Adrenal gland (tissue), 12 donors: Measurements from ENCODE around the gene CMTM4. TPM values are rescaled to one million over a fixed set of nuclear protein-coding genes. Genes with fewer than 3 reads are reported as not detected.
A peak's percentile ranks its signal among the peaks of the same experiment; 100 is the strongest.

Experiments
- DNase-seq, 7 donors: peaks; one replicate each; pipeline ENCODE4 v3.0.0-alpha.2; 2019 to 2020
- H3K27ac ChIP-seq, 5 donors: fragments of 200-600 bp; sonication (generic) in 4 of 5; 1 replicate in 3 of 5; 2 replicates in 2 of 5; pipeline versions ENCODE4 v1.5.1 to v1.8.0; 2016 to 2020; ENCODE audit warnings: mild to moderate bottlenecking in 1 of 5
- H3K27me3 ChIP-seq: fragments of 200-600 bp; 2 replicates; pipeline ENCODE4 v1.8.0; 2021
- H3K36me3 ChIP-seq, 2 donors: fragments of 200-600 bp; replicated peaks in 1 of 2; 1 replicate in 1 of 2; 2 replicates in 1 of 2; pipeline versions ENCODE4 v1.5.1 to v1.8.0; 2018 to 2022
- H3K4me1 ChIP-seq, 2 donors: fragments of 200-600 bp; replicated peaks in 1 of 2; 1 replicate in 1 of 2; 2 replicates in 1 of 2; pipeline versions ENCODE4 v1.5.1 to v1.8.0; 2018 to 2021
- H3K4me3 ChIP-seq, 4 donors: fragments of 200-600 bp; sonication (generic) in 3 of 4; one replicate each; pipeline ENCODE4 v1.5.1; 2016 to 2018
- H3K9me3 ChIP-seq, 3 donors: fragments of 200-600 bp; sonication (generic) in 1 of 3; replicated peaks in 1 of 3; 1 replicate in 2 of 3; 2 replicates in 1 of 3; pipeline versions ENCODE4 v1.5.1 to v1.8.0; 2016 to 2021
- POLR2A ChIP-seq, 2 donors: fragments of 450-650 bp; IDR thresholded peaks; one replicate each; pipeline ENCODE4 v1.6.1; 2017; ENCODE audit warnings: antibody characterized with exemption in 2 of 2, mild to moderate bottlenecking in 2 of 2, moderate library complexity in 1 of 2
- WGBS, 4 donors: extraction: QIAGEN DNeasy Blood & Tissue Kit in 2 of 4; methylation state at CpG; one replicate each; pipeline versions ENCODE4 v1.1.5 to v1.1.7; 2013 to 2017; 5-methylcytosine and 5-hydroxymethylcytosine counted together
- intact Hi-C, 2 donors: fragments of 100-400 bp; cut with DNase I; formaldehyde crosslinking; loops; one replicate each; pipeline versions ENCODE4 v1.14.1 to v1.15.0; 2022 to 2023
- polyA plus RNA-seq, 3 donors: library from polyadenylated mRNA; stranded (reverse); fragments of 200-250 nt in 2 of 3; fragments of 350-450 nt in 1 of 3; fragmentation: Illumina TruSeq in 1 of 3; extraction: RNeasy Lipid Tissue Mini Kit (QIAGEN cat#74804) in 1 of 3; gene quantifications; one replicate each; pipeline ENCODE4 v1.2.3, GENCODE V29; 2013 to 2014
- total RNA-seq, 9 donors: library from RNA; depleted of rRNA in 4 of 9; stranded (reverse); fragments of >200 nt in 4 of 9; fragments of 120-200 nt in 1 of 9; fragmentation: NEBNext Ultra II Directional in 1 of 9; extraction: Animal tissue kit (Norgen Biotek cat#: 25700) in 1 of 9; gene quantifications; one replicate each; pipeline versions ENCODE4 v1.1.0 to v1.2.4, GENCODE V29; 2013 to 2023
- TF ChIP-seq, protein P1 (sequence below), 6 experiments: fragments of 450-650 bp in 4 of 6; fragments of 200-600 bp in 2 of 6; sonication (generic) in 1 of 6; IDR thresholded peaks; 1 replicate in 5 of 6; 2 replicates in 1 of 6; pipeline versions ENCODE4 v1.5.1 to v1.8.0; 2016 to 2021; ENCODE audit warnings: antibody characterized with exemption in 6 of 6, mild to moderate bottlenecking in 2 of 6, moderate library complexity in 1 of 6
- donor health status: healthy with polysubstance abuse.
- donor health status: Bipolar disorder and iron deficiency.
- donor health status: DM: yes; HTN: yes; CAD: no.
- donor health status: DM: no; HTN: no; CAD: no.
- donor health status: DM: no; HTN: no; CAD: no.
- donor health status: DM: yes; HTN: yes; CAD: no.

The CMTM4 gene
- total and polyA plus RNA-seq, 12 donors, result 9.2 to 35.3 (median 20.0) TPM

DNA sequence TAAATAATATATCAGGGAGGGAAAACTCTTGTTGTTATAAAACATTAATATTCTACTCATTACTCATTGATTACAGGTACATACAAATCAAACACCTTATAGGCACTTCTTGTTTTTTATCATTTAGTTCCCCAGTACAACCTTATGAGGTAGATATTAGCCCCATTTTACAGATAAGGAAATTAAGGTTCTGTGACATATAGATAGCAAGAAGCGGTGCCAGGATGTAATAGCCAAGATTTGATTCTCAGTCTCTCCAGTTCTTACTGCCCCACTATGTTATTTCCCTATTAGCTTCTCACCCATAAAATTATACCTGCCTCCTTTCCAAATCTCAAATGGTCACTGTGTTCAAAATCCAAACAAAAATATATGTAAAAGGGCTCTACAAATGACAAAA is 55.2 kb downstream of the CMTM4 start:
- Histone ChIP-seq H3K27ac (no peak overlapping the region), H3K9me3 (no peaks in the 10 kb centered on the region), H3K4me3 (no peak overlapping the region), H3K27me3 (no peaks in the 10 kb centered on the region), H3K4me1 (peaks cover 0 to 1% of the 10 kb centered on the region in 2 donors), H3K36me3 (no peaks in the 10 kb centered on the region)
- no peak for DNase-seq
- WGBS, 4 donors, result 100% methylated on average over 1 of the region's 1 CpG
- TF ChIP-seq, protein P1, sequence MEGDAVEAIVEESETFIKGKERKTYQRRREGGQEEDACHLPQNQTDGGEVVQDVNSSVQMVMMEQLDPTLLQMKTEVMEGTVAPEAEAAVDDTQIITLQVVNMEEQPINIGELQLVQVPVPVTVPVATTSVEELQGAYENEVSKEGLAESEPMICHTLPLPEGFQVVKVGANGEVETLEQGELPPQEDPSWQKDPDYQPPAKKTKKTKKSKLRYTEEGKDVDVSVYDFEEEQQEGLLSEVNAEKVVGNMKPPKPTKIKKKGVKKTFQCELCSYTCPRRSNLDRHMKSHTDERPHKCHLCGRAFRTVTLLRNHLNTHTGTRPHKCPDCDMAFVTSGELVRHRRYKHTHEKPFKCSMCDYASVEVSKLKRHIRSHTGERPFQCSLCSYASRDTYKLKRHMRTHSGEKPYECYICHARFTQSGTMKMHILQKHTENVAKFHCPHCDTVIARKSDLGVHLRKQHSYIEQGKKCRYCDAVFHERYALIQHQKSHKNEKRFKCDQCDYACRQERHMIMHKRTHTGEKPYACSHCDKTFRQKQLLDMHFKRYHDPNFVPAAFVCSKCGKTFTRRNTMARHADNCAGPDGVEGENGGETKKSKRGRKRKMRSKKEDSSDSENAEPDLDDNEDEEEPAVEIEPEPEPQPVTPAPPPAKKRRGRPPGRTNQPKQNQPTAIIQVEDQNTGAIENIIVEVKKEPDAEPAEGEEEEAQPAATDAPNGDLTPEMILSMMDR (IDR thresholded peaks at IDR 0.05), result no peak
- no peak for TF ChIP-seq POLR2A (IDR thresholded peaks at IDR 0.05)
- intact Hi-C loops, result no loop called here

DNA sequence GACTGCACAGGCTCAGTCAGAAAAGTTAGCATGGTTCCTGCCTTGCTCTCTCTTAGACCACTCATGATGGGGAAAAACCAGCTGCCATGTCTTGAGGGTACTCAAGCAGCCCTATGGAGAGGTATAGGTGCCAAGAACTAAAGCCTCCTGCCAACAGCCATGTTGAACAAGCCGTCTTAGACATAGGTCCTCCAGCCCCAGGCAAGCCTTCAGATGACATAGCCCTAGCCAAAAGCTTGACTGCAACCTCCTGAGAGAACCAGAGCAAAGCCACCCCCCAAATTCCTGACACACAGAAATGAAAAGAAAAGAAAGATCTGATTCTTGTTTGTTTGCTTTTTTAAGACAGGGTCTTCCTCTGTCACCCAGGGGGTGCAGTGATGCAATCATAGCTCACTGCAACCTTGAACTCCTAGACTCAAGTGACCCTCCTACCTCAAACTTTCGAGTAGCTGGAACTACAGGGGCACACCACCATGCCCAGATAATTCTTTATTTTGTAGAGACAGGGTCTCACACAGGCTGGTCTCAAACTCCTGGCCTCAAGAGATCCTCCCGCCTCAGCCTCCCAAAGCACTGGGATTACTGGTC is 55.7 kb downstream of the CMTM4 start:
- Histone ChIP-seq H3K9me3 (no peaks in the 10 kb centered on the region), H3K4me1 (peaks cover 0 to 6% of the 10 kb centered on the region in 2 donors), H3K27me3 (no peaks in the 10 kb centered on the region), H3K27ac (no peak overlapping the region), H3K4me3 (no peak overlapping the region), H3K36me3 (no peaks in the 10 kb centered on the region)
- intact Hi-C loops, result no loop called here
- TF ChIP-seq POLR2A (IDR thresholded peaks at IDR 0.05), result no peak
- TF ChIP-seq, protein P1 (IDR thresholded peaks at IDR 0.05), result no peak
- DNase-seq, result peak in 1 of 7 donors; percentile 2
- 89 to 94% (median 93%) methylated on average over 3 of the region's 3 CpGs for WGBS, 4 donors

GRCh38 chr16:66639091-66639885 is 57.3 kb downstream of the CMTM4 start:
- 90 to 95% (median 93%) methylated on average over 6 of the region's 6 CpGs for WGBS, 4 donors
- no peaks in the 10 kb centered on the region for H3K9me3 ChIP-seq

GRCh38 chr16:66637806-66638205 is 58.7 kb downstream of the CMTM4 start:
- H3K36me3 ChIP-seq, result no peaks in the 10 kb centered on the region
- H3K27me3 ChIP-seq, result no peaks in the 10 kb centered on the region
- no peak for DNase-seq
- intact Hi-C loops, result no loop called here
- no peak for TF ChIP-seq POLR2A (IDR thresholded peaks at IDR 0.05)
- TF ChIP-seq, protein P1 (IDR thresholded peaks at IDR 0.05), result no peak
- H3K4me3 ChIP-seq, result no peak overlapping the region
- no peak overlapping the region for H3K27ac ChIP-seq
- H3K9me3 ChIP-seq, result no peaks in the 10 kb centered on the region
- WGBS, 4 donors, result 80 to 98% (median 92%) methylated on average over 3 of the region's 3 CpGs
- H3K4me1 ChIP-seq, result peaks cover 0 to 6% of the 10 kb centered on the region in 2 donors

More at GRCh38 chr16:66639091-66639885, 57.3 kb downstream of the CMTM4 start:
- TF ChIP-seq, protein P1 (IDR thresholded peaks at IDR 0.05), result no peak
- TF ChIP-seq POLR2A (IDR thresholded peaks at IDR 0.05), result no peak
- DNase-seq, result peak in 1 of 7 donors; percentile 20
- Histone ChIP-seq H3K4me1 (peaks cover 0 to 6% of the 10 kb centered on the region in 2 donors), H3K27ac (no peak overlapping the region), H3K36me3 (no peaks in the 10 kb centered on the region), H3K27me3 (no peaks in the 10 kb centered on the region), H3K4me3 (no peak overlapping the region)
- intact Hi-C loops, result no loop called here
